Left cardiac atrium (tissue), 4 donors: ENCODE measurements around the gene USP37. TPM values are rescaled to one million over a fixed set of nuclear protein-coding genes. Genes with fewer than 3 reads are reported as not detected.
A peak's percentile ranks its signal among the peaks of the same experiment; 100 is the strongest.
"Not testable (repeated sequence)": the region's sequence is repeated elsewhere in the genome, so short reads cannot be mapped to it uniquely, and the experiment has no call there.

Experiments
- ATAC-seq, 2 donors: fragments of 200-7000 bp; cut with Tn5 transposase; one replicate each; pipeline ENCODE4 v1.9.1; 2020; ENCODE audit warnings: mild to moderate bottlenecking in 2 of 2, moderate library complexity in 2 of 2
- DNase-seq: peaks from one replicate; pipeline ENCODE4 v3.0.0-alpha.2; 2020
- intact Hi-C, 2 donors: fragments of 100-400 bp; cut with DNase I; formaldehyde crosslinking; loops; one replicate each; pipeline versions ENCODE4 v1.14.1 to v1.15.1; 2022 to 2023
- total RNA-seq, 2 donors: library from RNA; stranded (reverse); fragmentation: NEBNext Ultra II Directional; extraction: Animal tissue kit (Norgen Biotek cat#: 25700); gene quantifications; one replicate each; pipeline ENCODE4 v1.2.1, GENCODE V29; 2021
- donor health status: DM: no; HTN: yes; CAD: no.
- donor health status: DM: no; HTN: yes; CAD: no; lungs with severe emphysema.
- donor health status: DM: yes; HTN: yes; CAD: no.
- donor health status: Dilated cardiomyopathy.

The USP37 gene
- total RNA-seq, 2 donors from 2014 or later, result 5.6 to 9.4 TPM

DNA sequence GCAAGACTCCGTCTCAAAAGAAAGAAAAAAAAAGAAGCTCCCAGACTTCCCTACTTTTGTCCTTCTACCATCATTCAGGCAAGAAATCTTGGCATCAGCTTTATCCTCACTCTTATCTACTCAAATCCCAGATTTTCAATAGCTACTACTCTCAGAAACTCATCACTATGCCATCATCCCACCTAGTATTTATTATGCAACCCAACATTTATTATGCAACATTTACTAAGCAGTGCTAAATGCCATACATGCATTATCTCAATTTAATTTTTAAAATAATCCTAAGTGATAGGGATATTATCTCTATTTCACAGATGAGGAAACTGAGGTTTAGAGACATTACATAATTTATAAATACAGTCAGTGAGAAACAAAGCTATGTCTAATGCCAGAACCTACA is 4.1 kb downstream of the USP37 start:
- DNase-seq (no peak), ATAC-seq (no peak)
- intact Hi-C loops, result no loop called here

DNA sequence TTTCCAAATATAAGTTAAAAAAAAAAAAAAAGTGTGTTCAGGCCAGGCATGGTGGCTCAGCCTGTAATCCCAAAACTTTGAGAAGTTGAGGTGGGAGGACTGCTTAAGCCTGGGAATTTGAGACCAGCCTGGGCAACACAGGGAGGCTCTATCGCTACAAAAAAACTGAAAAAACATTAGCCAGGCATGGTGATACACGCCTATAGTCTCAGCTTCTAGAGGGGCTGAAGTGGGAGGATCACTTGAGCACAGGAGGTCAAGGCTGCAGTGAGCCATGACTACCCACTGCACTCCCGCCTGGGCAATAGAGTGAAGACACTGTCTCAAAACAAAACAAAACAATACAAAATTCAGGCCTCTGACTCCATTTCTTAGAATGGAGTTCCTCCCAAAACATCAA is 9.2 kb downstream of the USP37 start:
- intact Hi-C loops, result no loop called here

DNA sequence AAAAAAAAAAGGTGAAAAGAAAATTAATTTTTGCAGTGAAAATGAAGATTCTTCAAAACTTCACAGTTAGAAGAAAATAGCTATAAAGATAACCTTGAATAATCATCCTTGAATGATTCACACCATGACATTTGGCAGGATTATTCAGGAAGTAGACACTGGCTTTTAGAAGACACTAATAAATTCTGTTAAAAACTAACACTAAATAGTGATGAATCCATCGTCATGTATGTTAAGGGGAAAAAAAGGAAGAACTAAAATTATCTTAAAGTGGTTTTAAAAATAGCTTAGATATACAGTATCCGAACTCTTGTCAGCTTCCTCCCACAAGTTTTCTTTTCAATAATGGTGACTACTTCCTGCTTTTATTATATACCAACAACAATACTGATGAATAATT is 10.2 kb downstream of the USP37 start:
- DNase-seq (no peak), ATAC-seq (no peak)
- intact Hi-C loops, result no loop called here

More for the DNA sequence above, 9.2 kb downstream of the USP37 start:
- ATAC-seq (no peak), DNase-seq (no peak)

DNA sequence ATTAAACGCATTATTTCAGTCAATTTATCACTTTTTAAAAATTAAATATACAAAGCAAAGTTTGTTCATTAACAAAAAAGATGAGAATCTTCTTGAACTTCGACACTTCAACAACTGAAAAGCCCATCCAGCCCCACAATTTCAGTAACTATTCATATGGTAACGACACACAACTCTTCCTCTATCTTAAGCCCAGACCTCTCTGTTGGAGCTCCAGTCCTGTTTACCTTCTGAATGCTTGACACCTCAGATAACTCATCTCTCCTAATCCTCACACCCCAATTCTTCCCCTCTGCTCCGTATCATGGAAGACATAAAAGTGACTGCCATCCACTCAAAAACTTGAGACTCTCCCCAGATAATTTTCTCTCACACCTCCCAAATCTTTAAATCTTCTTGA is 12.6 kb downstream of the USP37 start:
- intact Hi-C loops, result no loop called here
- ATAC-seq (no peak), DNase-seq (no peak)

DNA sequence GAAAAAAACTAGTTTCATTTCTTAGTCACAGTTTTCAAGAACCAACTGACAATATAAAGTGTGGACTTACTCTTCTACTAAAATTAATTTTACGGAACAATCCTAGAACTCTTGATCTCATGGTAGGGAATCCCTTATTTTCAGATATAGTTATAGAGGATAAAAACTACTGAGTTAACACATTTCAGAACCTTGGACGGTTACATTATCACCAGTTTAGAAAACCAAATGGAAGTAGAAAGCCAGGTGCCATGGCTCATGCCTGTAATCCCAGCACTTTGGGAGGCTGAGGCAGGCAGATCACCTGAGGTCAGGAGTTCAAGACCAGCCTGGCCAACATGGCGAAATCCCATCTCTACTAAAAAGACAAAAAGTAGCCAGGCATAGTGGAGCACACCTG is 13.9 kb downstream of the USP37 start:
- ATAC-seq, DNase-seq, intact Hi-C loops: not testable (repeated sequence)

DNA sequence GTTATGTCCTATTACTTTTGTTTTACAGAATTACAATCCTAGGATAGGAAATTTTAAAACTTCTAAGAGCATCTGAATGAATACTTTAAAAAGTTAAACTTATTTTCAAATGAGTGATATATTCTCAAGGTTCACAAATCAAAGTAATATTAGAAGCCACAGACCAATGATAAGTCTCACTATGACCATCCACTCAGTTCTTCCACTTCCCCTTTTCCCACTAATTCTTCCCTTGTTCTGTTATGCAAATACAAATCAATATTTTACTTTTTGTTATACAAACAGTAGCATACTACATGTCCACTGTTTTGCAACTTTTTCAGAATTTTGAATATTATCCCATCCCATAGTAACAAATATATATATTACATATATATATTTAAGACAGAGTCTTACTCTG is 20.2 kb downstream of the USP37 start:
- no peak for ATAC-seq
- intact Hi-C loops, result loop anchor here in 1 of 2 donors (10.0 kb wide), 1 partner anchor 63 kb away; no protein-coding TSS in a partner anchor
- DNase-seq, result no peak

DNA sequence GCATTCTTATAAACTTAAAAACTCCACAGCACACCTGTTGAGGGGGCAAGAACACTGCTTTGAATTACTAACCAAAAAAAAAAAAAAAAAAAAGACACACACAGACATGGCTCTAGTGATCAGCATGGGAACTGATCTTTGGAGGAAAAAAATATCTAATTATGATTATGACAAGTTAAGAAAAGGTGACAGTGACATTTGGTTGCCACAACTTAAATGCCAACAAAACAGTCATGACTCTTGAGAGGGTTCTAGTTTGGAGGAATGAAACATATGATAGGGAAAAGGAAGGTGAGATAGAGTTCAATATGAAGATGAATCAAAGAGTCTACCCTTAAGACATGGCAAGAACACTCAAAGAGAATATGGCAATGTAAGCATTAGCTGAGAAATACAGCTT is 20.6 kb downstream of the USP37 start:
- DNase-seq (no peak), ATAC-seq (no peak)
- intact Hi-C loops, result loop anchor here in 1 of 2 donors (10.0 kb wide), 1 partner anchor 63 kb away; no protein-coding TSS in a partner anchor

DNA sequence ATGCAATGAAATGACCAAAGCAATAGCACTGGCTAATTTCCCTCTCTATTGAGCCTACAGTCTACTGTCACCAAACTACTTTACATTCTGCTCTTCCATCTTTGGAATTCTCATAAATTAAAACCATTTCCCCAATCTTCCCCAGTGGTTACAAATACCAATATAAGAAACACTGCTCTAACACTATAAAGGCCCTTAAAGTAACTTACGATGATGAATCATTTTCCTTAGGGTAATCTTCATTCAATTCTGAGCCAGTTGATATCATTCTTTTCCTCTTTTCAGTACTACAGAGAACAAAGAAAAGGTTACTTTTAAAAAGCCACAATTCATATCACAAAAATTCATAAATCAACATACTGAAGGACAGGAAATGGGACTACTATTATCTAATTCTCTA is 22.1 kb downstream of the USP37 start:
- intact Hi-C loops, result loop anchor here in 1 of 2 donors (10.0 kb wide), 1 partner anchor 61 kb away; no protein-coding TSS in a partner anchor
- DNase-seq, result no peak
- no peak for ATAC-seq

DNA sequence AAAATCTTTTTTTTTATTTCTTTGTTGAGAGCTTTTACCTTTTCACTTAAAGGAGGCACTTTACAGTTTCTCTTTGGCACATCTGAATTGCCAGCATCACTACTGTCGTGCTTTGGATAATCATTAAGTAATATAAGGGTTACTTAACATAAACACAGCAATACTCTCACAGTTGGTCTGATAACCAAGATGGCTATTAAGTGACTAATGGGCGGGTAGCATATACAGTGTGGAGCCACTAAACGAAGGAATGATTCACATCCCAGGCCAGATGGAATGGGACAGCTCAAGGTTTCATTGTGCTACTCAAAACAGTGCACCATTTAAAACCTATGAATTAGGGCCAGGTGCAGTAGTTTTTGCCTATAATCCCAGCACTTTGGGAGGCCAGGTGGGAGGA is 28.1 kb downstream of the USP37 start:
- intact Hi-C loops, result loop anchor here in 1 of 2 donors (10.0 kb wide), 1 partner anchor 55 kb away; no protein-coding TSS in a partner anchor
- no peak for DNase-seq
- ATAC-seq, result no peak

DNA sequence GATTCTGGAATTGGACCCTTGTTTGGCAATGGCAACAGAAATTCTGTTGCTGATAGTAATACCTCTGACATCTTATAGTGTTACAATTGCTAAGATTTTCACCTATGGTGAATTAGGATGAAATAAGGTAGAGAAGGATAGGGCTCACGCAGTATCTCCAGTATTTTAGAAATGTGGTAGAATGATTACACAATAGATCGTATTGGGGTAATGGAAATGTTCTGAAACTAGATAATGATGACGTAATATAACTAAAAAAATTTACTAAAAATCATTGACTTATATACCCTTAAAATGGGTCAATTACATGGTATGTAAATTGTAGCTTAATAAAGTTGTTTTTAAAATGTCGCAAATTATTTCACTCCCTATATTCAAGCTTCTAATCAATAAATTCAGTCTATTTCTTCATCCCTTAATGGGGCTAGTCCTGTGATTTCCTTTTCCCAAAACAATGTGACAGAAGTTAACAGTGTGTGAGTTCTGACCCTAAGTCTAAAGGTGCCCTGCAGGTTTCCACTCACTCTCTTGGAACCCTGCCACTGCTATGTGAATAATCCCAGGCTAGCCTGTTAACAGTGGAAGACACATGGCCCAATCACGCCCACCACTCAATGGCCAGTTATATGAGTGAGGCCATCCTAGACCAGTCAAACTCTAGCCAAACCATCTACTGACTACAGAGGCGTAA is 31.2 kb downstream of the USP37 start:
- no peak for ATAC-seq
- intact Hi-C loops, result no loop called here

DNA sequence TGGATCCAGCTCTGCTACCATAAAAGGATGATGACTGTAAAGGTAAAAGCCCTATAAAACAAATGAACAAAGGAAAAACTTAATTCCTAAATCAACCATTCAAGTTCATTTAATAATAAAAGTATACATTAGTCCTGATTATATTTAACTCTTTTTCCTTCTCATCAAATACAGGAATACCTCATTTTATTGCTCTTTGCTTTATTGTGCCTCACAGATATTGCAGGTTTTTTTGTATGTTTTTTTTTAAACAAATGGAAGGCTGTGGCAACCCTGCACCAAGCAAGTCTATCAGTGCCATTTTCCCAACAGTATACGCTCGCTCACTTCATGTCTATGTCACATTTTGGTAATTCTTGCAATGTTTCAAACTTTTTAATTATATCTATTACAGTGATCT is 38.2 kb downstream of the USP37 start:
- no peak for DNase-seq
- ATAC-seq, result no peak
- intact Hi-C loops, result no loop called here

More for the DNA sequence above, 31.2 kb downstream of the USP37 start:
- no peak for DNase-seq

DNA sequence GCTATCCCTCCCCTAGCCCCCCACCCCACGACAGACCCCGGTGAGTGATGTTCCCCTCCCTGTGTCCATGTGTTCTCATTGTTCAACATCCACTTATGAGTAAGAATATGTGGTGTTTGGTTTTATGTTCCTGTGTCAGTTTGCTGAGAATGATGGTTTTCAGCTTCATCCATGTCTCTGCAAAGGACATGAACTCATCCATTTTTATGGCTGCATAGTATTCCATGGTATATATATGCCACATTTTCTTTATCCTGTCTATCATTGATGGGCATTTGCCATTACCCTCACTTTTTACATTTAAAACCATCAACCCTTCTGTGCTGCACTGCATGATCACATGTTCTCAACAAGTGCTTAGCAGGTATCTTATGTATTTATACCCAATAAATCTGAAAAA is 39.7 kb downstream of the USP37 start:
- DNase-seq, ATAC-seq, intact Hi-C loops: not testable (repeated sequence)

DNA sequence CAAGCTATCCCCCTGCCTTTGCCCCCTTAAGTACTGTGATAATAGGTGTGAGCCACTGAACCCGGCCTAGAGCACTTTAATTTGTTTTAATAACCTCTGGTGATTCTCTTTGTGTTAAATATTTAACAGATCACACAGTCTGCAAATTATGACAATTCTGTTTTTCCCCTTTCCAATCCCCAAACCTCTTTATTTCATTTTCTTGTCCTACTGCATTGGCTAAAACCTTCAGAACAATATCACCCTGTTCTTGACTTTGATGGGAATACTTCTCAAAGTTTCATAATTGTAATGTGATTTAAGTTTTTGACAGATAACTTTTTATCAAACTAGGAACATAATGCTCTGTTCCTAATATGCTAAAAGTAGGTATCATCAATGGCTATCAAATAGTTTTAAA is 44.5 kb downstream of the USP37 start:
- DNase-seq, result no peak
- ATAC-seq, result no peak
- intact Hi-C loops, result no loop called here

DNA sequence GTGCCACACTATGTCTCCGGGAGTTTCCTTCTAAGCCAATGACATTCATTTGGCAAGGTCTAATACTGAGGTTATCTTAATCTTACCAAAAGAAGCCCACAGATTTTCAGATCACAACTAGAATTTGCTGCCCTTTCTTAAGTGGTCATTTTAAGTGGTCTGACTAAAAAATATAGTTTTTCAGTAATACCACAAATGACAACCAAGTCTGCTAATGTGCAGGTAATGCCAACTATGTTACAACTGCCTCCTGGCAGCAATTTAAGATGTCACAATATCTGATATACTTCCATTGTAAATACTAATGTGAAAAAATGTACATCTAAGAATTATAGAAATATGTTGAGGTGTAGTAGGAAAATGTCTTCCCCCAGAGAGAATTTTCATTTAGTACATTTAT is 49.3 kb downstream of the USP37 start:
- no peak for DNase-seq
- intact Hi-C loops, result no loop called here
- no peak for ATAC-seq

DNA sequence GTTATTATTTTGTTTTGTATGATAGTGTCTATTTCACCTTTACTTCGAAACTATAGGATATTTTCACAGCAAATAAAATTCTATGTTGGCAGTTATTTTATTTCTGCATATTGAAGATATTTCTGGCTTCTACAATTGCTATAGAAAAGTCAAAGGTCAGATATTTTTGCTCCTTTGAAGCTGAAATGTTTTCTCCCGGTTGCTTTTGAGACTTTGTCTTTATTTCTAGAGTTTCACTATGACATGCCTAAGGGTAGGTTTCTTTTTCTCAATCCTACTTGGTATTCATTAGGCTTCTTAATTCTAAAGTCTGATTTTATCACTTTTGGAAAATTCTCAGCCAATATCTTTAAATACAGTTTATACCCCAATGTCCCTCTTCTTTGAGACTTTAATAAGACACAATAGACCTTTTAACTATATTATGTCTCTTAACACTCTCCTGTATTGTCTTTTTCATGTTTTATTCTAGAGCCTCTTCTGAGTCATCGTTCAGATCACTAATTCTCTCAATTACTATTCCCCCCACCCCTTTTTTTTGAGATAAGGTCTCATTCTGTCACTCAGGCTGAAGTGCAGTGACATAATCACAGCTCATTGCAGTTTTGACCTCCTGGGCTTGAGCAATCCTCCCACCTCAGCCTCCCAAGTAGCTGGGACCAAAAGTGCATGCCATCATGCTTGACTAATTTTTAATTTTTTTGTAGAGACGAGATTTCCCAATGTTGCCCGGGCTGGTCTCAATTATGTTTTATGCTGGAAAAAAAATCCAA is 50.5 kb downstream of the USP37 start:
- DNase-seq (no peak), ATAC-seq (no peak)
- intact Hi-C loops, result no loop called here

DNA sequence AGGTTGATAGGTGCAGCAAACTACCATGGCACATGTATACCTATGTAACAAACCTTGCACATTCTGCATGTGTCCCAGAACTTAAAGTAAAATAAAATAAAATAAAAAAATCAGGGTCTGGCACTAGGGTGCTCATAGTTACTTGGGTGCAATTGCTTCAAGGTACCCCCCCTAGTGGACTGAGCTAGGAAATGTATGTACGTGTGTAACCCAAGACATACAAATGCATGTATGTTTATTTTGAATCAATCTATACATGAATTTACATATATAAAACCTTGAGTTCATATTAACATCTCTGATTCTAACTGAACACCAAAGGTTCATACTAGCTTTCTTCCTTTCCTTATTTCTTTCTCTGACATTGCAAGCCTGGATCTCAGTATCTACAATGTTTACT is 51.5 kb downstream of the USP37 start:
- DNase-seq (no peak), ATAC-seq (no peak)
- intact Hi-C loops, result no loop called here

DNA sequence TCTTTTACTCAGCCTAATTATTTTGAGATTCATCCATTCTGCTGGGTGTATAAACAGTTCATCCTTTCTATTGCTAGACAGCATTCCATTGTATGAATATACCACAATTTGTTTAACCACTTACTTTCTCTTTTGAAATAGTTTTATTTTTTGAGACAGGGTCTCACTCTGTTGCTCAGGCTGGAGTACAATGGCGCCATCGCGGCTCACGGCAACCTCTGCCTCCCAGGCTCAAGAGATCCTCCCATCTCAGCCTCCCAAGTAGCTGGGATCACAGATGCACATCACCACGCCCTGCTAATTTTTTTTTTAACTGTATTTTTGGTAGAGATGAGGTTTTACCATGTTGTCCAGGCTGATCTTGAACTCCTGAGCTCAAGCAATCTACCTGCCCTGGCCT is 54.5 kb downstream of the USP37 start:
- intact Hi-C loops, result no loop called here
- no peak for ATAC-seq

DNA sequence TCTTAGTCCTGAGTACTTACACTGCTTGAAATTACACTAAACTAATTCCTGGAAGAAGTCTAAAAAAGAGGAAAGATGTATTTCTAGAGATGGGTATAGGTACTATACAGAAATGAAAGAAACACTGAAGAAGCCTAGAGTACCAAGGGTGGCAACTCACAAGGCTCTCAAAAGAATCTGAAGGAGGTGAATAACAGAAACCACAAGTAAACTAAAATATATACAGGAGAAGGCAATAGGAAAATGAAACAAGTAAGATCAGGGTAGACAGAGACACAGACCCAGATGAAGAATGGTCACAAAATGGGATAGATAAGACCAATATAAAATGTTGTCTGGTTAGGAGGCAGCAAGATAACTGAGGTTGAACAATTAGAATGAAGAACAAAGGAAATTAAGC is 59.9 kb downstream of the USP37 start:
- no peak for DNase-seq
- ATAC-seq, result no peak
- intact Hi-C loops, result no loop called here

More for the DNA sequence above, 54.5 kb downstream of the USP37 start:
- no peak for DNase-seq

DNA sequence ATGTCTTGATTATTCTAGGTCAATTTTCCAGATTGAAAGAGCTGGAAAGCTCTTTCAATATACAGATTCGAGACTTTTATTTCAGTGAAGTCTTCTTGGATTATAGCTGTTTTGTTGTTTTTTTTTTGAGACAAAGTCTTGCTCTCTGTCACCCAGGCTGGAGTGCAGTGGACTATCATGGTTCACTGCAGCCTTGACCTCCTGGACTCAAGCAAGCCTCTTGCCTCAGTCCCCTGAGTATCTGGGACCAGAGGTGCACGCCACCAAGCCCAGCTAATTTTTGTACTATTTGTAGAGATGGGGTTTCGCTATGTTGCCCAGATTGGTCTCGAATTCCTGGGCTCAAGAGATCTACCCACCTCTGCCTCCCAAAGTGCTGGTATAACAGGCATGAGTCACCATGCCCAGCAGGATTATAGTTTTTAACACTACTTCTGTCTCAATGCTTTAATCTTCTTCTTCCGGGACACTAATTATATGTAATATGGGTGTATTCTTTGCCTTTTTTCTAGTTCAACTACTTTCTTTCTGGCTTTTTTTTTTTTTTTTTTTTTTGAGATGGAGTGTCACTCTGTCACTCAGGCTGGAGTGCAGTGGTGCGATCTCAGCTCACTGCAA is 62.3 kb downstream of the USP37 start:
- DNase-seq (no peak), ATAC-seq (no peak)
- intact Hi-C loops, result no loop called here

DNA sequence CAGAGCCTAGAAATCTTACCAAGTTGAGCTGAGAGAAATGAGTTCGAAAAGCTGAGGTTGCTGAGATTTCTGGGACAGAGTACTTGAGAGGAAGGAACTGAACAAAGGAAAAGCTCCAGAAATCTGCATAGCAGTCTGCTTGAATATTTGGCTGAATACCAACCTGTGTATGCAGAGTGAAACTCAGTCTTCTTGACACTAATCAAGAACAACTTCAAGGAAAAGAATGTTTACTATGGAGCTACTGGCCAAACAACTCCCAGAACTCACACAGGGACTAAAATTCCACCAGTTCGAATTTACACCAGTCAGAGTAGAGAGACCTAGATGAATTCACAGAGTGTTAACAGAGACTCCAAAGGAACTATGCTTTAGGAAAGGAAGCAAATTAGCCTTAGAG is 66.5 kb downstream of the USP37 start:
- no peak for DNase-seq
- peak in 1 of 2 donors; percentile 55 for ATAC-seq
- intact Hi-C loops, result no loop called here
